Right lung (tissue), 5 donors: ENCODE measurements around the gene TTC9C. TPM values are rescaled to one million over a fixed set of nuclear protein-coding genes. Genes with fewer than 3 reads are reported as not detected.
"Not testable (repeated sequence)": the region's sequence is repeated elsewhere in the genome, so short reads cannot be mapped to it uniquely, and the experiment has no call there.

ENCODE experiments used
- DNase-seq, 2 donors: peaks; one replicate each; pipeline ENCODE4 v3.0.0-alpha.2; 2013
- polyA plus RNA-seq, 5 donors: library from polyadenylated mRNA; unstranded; fragments of 120-200 nt; gene quantifications; one replicate each; pipeline versions ENCODE4 v1.2.1 to v1.2.3, GENCODE V29; 2013; ENCODE audit warnings: inconsistent platforms in 1 of 5, low replicate concordance in 1 of 5; ENCODE audit not compliant: insufficient read length in 5 of 5, insufficient read depth in 1 of 5

TTC9C gene
- polyA plus RNA-seq, 5 donors = 36.1 to 47.0 (median 37.1) TPM

DNA sequence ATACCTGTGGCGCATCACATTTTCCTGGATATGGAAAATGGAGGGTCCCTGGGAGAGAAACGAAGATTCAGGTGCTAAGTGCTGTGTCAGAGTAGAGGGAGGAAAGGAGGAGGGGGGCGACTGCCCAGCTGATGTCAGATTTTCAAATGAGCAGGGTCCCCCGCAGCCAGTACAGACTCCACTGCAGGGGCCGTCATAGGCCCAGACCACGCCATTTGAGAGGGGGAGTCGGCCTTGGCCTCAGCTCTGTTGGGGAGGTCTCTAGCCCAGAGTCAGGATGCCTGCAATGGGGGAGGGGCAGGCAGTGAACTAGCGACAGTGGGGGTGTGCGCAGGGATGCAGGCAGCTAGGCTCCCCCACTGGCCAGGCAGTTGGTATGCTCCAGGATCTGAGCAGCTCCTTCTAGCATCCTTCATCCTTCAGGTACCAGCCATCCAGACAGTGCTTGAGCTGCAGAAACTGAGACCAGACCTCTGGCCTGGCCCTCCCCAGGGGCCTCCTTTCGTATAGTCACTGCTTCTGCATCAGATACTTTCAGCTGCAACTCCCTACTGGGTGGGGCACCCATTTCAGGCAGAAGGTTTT is 20.9 kb upstream of the TTC9C start, which contains the start of the genes BSCL2 and GNG3:
BSCL2 (minus strand) TSS at position 148 of the 585 bp plus-strand sequence. CDS start 229 bp downstream, outside the sequence.
GNG3 (plus strand) TSS at position 400 of the 585 bp plus-strand sequence. CDS start 620 bp downstream, outside the sequence.
- no peak for DNase-seq

DNA sequence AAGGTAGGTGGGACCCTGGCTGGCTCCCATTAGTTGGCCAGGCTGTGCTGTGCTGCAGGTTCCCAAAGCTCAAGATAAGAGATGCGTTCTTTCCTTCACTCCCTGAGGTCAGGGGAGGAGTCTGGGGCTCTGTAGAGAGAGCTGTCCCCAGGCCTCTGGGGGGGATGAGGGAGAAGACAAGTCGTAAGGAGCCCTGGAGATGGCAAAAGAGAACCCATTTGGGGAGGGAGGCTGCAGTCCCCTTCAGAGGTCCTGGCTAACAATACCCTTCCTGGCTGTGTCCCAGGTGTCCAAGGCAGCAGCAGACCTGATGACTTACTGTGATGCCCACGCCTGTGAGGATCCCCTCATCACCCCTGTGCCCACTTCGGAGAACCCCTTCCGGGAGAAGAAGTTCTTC is 19.9 kb upstream of the TTC9C start:
- no peak for DNase-seq

DNA sequence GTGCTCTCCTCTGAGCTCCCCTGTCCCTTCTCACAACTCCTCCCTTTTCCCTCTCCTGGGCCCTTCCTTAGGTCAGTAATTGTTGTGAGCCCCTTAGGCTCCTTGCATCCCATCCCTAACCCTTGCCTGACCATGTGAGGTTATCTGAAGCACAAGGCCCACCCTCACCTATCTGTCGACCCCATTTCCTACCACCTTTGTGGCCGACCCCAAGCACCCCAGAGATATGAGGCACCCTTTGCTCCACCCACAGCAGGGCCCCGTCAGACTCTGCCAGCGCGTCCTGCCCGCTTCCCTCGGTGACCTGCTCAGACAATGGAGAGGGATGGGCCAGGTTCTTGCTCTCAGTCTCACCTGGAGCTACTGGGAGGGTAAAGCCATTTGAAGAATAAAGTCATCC is 19.5 kb upstream of the TTC9C start:
- no peak for DNase-seq

DNA sequence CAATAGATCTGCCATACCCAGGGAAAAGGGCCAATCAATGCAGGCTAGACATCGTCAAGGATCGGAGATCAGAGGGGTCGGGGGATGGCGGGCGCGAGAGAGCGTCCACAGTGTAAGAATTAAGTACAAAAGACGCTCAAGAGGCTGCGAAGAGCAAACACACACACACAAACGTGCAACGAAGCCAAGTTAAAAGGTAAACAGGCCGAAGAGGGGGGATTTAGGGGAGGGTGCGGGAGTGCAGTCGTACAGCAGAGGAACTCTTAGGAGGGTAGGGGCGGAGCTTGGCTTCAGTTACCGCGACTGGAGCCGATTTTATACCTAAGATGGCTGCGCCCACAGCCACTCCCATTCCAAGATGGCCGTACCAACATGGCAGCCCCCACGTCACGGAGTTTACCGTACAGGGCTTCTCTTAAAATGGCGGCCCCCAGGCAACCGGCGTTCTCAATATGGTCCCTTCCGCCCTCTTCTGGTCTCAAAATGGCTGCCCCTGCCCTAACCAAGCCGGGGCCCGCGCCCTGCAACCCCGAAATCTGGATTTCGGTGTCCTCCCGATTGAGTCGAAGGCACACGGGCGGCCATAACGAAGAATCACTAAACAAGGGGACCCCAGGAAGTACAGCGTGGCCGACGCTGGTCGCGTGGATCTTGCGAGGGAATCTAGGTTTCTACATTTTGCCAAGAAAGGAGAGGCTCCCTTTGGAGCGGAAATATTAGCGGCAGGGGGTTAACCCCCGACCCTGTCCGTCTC is 18.9 kb upstream of the TTC9C start:
- peak; percentile 96 to 98 for DNase-seq

DNA sequence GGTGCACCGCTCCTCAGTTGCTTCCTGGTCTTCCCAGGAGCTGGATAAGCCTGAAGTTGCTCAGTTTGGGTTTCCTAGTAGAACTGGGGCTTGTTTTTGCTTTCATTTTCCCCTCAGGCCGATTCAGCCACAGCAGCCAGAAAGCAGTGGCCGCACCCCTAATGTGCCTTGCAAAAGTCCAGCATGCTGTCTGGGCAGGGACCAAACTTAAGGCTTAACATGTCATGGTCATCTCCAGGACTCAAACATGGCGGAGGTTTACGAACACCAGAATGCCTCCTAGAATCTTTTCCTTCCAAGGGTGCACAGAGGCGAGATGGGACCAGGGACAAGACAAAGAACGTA is 18.3 kb upstream of the TTC9C start:
- DNase-seq = no peak

DNA sequence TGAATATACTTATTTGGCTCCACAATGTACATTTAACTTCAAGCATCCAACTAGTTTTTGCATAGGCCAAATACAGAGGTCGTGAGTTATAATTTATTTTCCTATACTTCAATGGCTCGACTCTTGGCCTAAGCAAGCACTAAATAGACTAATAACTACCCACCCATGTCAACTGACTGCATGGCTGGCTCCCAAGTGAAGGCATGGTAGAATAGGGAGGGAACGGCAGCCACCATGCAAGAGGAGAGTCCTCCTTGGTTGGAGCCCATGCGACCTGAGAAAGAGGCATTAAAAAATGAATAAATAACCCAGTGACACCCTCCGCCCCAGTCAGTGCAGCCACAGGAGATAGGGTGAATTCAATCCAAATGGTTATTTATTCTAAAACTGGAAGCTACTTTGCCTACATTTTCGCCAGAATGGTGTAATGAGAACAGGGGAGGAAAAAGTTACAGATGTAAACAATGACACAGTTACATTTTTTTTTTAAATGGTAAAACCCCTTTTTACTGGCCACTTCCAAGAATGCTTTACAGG is 15.9 kb upstream of the TTC9C start:
- DNase-seq = no peak

DNA sequence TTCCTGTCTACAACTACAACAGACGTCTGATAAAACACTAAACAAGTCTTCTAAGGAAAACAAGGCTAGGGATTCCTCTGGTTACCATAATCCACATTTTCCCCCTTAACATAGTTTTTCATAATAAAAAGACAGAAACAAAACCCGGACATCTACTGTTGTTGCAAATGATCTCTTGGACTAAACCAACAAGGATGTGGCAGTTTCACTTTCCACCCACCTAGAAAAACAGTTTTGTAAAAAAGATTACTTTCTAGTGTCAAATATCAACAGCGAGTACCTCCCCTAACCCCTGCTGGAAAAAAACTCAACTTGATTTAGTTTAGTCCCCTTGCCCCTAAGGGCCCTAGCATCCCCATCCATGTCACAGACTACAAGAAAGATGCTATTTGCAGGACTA is 15.4 kb upstream of the TTC9C start:
- DNase-seq = no peak

DNA sequence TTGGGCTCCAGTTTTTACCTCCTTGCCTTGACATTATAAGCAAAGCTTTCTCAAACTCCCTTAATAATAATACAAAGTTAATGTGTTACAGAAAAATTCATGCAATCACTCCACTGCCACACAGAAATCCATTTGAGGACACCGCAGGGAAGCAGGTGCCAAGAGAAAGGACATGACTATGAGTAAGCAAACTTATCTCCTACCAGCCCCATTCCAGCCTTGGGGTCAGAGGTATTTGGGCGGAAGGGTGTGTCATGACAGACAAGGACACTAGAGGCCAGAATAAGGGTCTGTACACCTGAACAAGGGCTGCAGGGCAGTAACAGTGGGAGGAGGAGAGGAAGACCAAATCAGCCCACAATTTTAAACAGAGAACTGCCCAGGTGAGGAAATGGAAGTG is 14.9 kb upstream of the TTC9C start:
- DNase-seq = no peak

DNA sequence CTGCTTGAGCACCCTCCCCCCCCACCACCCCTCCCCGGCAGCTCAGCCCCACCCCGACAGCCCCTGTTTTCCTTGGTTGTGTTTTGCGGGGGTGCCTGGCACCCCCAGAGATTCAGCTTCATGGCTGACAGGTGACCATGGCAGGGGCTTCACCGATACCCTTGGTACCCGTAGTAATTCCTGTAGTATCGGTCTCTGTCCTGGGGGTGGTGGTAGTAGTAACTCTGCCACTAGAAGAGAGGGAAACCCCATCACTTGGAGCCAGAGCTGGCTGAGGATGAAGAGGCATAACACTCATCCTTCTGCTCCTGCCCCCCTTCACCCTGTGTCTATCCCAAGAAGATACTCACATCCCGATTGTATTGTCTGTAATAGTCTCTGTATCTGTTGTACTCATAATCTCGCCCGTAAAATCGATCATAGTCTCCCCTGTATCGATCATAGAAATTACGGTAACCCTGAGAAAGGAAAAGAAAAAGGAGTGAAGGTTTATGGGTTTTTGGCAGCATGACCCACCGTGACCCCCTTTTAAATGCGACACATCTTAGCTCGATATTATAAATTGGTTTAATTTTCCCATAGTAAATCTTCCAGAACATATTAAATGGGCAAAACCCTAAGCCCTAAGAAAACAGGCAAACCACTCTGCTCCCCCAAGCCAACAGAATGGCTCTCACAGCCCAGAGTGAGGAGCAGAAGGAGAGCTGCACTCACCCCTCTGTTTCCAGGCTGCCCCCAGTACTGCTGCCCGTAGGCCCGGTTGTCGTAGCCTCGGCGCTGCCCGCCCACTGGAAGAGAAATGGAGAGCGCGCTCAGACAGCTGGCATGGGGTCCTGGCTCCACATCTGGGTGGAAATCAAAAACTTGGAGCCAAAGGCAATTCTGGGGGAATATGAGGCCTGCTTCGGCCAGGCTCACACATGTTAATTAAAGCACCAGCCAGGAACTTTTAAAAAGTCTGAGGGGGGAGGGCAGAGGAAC is 12.8 kb upstream of the TTC9C start:
- no peak for DNase-seq

DNA sequence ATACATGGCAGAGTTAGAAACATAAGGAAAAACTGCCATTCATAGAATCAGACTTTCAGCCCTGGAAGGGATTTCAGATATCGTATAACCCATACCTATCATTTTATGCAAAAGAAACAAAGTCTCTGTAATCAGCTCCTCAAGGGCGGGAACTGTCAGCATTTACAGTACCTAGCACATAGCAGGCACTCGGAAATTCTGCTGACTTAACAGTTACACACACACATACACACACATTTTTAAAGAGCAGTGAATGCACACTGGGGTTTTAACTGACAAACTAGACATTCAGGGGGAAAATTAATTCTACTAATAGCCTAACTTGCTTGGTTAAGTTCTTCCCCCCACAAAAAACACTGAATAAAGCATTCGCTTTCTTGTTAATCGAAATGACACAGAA is 12.1 kb upstream of the TTC9C start:
- no peak for DNase-seq

DNA sequence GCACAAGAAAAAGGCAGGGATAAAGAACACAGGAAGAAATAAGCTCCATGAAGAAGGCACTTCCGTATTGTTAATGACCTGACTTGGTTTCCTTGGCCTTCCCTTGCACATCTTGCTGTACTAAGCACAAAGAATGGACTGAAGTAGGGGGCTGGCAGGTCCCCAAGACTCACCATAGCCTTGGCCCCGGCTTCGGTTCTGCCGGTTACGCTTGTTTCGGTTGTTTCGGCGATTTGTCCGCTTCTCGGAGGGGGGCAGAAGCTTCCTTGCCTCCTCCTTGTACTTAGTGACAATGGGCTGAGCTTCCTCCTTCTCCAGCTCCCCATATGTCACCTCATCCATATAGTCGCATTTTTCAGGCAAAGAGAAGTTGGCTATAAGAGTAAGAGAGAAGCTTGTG is 11.5 kb upstream of the TTC9C start:
- no peak for DNase-seq

DNA sequence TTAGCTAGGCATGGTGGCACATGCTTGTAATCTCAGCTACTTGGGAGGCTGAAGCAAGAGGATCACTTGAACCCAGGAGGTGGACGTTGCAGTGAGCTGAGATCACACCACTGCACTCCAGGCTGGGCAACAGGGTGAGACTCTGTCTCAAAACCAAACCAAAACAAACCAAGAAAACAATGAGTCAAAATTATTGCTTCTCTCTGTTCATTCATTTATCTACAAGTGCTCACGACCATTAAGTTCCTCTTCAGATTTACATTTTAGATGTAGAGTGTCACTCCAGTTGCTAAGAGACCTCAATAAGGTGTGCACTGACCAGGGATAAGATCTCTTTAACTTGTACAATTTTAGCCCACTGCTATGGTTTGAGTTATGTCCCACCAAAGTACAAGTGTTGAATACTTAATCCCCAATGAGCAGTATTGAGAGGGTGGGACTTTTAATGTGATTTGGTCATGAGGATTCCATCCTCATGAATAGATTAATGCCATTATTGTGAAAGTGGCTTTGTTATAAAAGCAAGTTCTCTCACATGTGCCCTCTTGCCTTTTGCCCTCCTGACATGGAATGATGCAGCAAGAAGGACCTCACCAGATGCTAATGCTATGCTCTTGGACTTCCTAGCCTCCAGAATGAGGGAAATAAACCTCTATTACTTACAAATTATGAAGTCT is 8.8 kb upstream of the TTC9C start:
- DNase-seq = no peak

DNA sequence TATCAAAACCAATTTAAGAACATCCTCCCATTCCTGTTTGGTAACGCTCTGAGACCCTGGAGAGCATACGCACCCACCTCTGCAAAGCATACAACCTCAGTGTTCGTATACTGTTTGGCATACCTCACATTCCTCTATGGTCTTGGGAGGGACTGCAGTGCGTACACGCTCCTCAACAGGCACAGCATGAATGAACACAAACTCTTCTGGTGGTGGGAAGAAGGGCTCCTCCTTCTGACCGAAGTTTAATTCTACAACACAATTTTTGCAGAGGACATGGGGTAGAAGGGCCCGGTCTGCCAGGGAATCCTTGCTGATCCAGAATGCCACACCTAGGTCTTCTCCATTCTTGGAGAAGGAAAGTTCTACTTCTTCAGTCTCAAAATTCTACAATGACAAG is 6.3 kb upstream of the TTC9C start:
- DNase-seq = no peak

DNA sequence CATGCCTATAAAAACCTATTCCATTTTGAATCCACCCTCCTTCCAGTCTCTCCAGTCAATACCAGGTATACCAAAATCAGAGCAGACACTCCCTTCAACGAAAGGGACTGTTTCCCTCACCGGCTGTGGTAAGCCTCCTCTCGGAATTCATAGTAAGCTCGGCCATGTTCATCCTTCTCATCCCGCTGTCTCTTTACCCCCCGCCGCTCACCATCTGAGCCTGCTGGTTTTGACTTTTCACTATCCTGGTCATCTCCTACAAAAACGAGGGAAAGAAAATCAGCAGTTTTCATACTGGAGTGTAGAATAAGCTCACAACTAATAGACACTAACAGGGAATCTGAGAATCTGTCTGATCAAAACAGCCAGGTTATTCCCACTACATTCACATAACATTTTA is 4.1 kb upstream of the TTC9C start:
- no peak for DNase-seq

DNA sequence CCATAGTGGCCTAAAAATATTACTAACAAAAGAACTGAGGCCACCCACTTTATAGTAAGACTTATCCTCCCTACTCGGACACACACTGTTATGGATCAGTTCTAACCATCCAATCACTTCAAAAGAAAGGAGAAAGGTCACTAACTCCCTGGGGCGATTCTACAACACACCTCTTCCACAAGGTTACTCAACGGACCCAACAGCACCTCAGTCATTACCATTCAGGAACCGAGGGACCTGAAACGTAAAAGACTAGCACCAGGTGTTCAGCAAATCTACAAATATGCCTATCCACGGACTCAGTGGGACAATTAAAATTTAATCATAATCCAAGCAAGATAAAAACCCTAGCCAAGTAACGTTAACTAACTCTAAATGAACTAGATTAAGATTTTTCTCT is 2.6 kb upstream of the TTC9C start:
- DNase-seq = no peak

DNA sequence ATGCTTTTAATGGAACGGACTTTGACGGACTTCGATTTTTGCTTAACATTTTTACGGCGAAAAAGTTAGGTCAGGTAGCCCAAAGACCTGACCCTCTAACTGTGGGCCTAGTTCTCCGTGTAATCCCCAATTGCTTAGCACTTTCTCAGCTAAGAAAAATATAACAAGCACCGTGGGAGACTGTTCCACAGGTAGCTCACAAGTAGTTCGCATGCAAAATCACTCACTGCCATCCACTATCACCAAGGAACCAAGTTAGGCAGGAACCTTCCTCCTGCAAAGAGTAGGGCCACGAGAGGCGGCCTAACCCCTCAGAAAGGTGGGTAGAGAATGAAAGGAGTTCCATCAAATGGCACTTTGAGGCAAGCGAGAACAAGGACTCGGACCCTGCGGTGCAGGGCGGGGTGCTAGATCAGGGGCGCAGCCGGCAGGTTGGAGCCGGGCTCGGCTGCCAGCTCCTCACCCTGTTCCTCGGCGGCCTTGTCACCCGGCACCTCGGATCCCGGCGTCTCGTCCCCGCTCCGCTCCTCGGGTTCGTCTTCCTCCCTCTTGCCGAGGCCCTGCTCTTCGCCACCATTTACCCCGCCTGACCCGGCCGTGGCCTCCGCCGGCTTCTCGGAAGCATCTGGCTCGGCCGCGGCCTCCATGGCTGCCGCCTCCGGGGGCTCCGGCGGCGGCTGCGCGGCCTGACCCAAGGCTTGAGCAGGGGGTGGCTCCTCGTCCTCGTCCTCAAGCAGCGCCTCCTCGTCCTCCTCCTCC is 2.0 kb upstream of the TTC9C start:
- no peak for DNase-seq

DNA sequence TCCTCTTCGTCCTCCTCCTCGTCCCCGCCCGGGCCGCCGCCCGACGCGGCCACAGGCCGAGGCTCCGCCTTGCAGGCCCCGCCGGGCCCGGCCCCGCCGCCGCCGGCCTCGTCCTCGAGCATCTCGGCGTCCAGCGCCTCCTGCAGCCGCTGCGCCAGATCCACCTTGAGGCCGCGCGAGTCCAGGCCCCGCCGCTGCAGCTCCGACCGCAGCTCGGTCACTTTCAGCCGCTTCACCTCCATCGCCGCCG is 1.4 kb upstream of the TTC9C start:
- DNase-seq = no peak

DNA sequence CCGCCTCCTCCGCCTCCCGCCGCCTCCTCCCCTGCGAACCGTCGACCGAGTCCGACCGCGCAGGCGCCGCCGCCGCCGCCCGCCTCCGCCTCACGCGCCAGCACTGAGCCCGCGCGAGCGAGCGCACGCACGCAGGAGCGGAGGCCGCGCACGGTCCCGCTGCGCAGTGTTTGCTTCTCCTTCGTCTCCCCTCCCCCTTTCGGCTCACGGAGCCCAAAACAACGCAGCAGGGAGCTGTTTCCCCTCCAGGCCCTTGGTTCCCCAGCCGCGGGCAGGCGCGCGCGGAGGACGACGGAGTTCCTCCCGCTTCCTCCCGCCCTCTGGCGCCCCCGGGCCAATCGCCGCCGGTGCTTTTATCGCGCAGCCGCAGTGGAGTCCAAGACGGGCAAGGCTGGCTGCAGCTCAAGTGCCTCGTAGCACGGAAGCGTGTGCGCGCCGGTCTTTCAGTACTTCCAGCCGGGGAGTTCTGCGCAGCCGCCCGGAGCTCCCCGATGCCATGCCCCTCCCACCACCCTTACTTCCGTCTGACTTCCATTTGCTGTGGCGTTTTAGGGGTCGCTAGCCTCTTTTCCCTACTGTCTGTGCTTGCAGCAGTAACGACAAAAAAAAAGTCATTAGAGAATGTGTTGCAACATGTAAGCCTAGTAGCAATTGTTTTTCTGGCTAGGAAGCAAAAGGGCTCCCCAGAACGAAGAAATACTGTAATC is 968 bp upstream of the TTC9C start, which contains the start of gene HNRNPUL2:
HNRNPUL2 (minus strand) TSS at position 293 of the 707 bp plus-strand sequence. CDS start 301 bp downstream, outside the sequence.
- DNase-seq = peak; percentile 99

DNA sequence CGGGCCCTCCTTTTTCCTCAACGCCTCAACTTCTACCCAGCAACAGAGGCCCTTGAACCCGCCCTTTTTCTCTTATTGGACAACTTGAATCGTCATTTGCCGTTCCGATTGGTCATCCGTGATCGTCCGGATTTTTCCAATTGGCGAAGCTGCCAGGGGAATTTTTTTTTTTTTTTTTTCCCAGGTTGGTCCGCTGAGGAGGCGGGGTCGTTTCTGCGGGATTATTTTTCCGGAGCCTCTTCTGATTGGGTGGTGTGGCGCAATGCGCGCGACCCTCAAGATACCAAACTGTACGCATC is 465 bp upstream of the TTC9C start:
- DNase-seq = peak; percentile 97 to 98

DNA sequence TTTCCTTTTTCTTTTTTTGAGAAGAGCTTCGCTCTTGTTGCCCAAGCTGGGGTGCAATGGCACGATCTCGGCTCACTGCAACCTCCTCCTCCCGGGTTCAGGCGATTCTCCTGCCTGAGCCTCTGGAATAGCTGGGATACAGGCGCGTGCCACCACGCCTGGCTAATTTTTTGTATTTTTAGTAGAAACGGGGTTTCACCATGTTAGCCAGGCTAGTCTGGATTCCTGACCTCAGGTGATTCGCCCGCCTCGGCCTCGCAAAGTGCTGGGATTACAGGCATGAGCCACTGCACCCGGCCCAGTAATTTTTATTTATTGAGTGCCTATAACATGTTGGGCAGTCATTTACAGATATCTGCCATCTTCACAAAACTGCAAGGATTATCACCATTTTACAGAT is 1.8 kb downstream of the TTC9C start:
- not testable (repeated sequence) for DNase-seq

DNA sequence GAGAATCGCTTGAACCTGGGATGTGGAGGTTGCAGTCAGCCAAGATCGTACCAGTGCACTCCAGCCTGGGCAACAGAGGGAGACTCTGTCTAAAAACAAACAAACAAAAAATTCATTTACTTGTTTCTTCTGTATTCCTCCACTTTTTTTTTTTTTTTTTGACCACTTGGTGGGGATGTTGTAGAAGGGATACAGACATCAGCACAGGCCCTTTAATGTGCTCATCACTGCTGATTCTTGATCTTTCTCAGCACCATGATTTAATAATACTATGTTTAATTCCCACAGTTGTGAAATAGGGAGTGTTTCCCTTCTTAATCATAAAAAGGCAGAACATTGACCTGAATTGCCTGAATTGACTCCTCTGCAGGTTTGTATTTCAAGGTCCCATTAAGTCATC is 4.5 kb downstream of the TTC9C start:
- DNase-seq = no peak
